SH-SY5Y (cell line): ENCODE measurements around the gene RTP5.

Experiments
- GATA2 ChIP-seq: IDR thresholded peaks from 2 replicates; pipeline ENCODE4 v1.6.1; 2011; ENCODE audit warnings: mild to moderate bottlenecking, low read depth, low read length
- GATA3 ChIP-seq: IDR thresholded peaks from 2 replicates; pipeline ENCODE4 v1.6.1; 2011; ENCODE audit warnings: low read depth, mild to moderate bottlenecking, low read length, moderate library complexity

GRCh38 chr2:241908686-241909420 is 39.3 kb downstream of the RTP5 start:
- TF ChIP-seq GATA2 = no peak
- no peak for TF ChIP-seq GATA3
